ENCODE data around the gene TPM1.

- TF ChIP-seq CTCF (IDR thresholded peaks at IDR 0.05), result no peak
- TF ChIP-seq POLR2A (IDR thresholded peaks at IDR 0.05), result no peak
Measured at GRCh38 chr15:63045879-63046278, 3.3 kb downstream of the TPM1 start.
